Epithelial cell of esophagus (primary cell): ENCODE results near the gene IFRD2.
"Not testable (repeated sequence)": the region's sequence is repeated elsewhere in the genome, so short reads cannot be mapped to it uniquely, and the experiment has no call there.

ENCODE experiments used
- DNase-seq: peaks from one replicate; pipeline ENCODE4 v3.0.0; 2010; ENCODE audit warnings: low read depth
- H3K4me3 ChIP-seq: 2 replicates; pipeline ENCODE4 v1.5.1; 2011; ENCODE audit warnings: mild to moderate bottlenecking, low read length, control low read depth
- CTCF ChIP-seq: IDR thresholded peaks from 2 replicates; pipeline ENCODE4 v1.5.1; 2011; ENCODE audit warnings: low read depth, mild to moderate bottlenecking, low read length, control low read depth, inconsistent platforms; ENCODE audit not compliant: insufficient read depth; ENCODE audit errors: missing control alignments

IFRD2 gene

GRCh38 chr3:50272911-50273688 is 19.1 kb downstream of the IFRD2 start:
- TF ChIP-seq CTCF, result peak; percentile 94
- peak overlapping the region; percentile 30 for H3K4me3 ChIP-seq
- DNase-seq, result peak; percentile 82

DNA sequence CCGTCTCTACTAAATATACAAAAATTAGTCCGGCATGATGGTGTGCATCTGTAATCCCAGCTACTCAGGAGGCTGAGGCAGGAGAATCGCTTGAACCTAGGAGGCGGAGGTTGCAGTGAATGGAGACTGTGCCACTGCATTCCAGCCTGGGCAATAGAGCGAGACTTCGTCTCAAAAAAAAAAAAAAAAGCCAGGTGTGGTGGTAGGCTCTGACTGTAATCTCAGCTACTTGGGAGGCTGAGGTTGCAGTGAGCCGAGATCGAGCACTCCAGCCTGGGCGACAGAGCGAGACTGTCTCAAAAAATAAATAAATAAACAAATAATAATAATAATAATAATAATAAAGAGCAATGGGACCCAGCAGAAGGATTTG is 19.7 kb downstream of the IFRD2 start:
- H3K4me3 ChIP-seq, DNase-seq: not testable (repeated sequence)

- TF ChIP-seq CTCF, result no peak
- no peak for DNase-seq
- no peak overlapping the region for H3K4me3 ChIP-seq
These were observed 20.8 kb downstream of the IFRD2 start for GRCh38 chr3:50271314-50271936.

DNA sequence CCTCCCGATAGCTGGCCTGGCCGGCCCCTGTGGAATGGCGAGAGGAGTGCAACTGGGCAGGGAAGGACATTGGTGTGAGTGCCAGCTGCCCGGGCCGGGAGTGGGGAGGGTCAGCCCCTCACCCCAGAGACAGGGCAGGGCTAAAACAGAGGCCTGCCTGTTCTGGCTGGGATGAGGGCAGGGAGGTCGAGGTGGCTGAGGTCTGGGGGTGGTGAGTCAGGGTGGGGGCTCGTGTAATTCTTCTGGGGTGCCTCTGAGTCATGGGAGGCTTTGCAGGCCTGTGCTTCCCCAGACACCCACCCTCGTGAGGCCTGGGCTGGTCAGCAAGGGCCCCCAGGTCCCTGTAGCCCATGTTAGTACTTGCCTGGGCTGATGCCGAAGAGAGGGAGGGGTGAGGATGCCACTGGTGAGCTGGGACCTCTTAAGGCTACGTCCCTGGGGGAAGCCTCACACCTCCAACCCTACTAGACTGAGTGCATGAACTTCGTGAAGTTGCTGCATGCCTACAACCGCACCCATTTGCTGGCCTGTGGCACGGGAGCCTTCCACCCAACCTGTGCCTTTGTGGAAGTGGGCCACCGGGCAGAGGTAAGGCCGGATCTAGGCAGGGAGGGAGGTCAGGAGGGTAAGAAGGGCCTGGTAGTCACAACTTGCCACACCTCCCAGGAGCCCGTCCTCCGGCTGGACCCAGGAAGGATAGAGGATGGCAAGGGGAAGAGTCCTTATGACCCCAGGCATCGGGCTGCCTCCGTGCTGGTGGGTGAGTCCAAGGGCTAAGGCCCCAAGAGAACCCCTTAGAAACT is 21.6 kb downstream of the IFRD2 start:
- H3K4me3 ChIP-seq, result no peak overlapping the region
- DNase-seq, result no peak
- TF ChIP-seq CTCF, result no peak

DNA sequence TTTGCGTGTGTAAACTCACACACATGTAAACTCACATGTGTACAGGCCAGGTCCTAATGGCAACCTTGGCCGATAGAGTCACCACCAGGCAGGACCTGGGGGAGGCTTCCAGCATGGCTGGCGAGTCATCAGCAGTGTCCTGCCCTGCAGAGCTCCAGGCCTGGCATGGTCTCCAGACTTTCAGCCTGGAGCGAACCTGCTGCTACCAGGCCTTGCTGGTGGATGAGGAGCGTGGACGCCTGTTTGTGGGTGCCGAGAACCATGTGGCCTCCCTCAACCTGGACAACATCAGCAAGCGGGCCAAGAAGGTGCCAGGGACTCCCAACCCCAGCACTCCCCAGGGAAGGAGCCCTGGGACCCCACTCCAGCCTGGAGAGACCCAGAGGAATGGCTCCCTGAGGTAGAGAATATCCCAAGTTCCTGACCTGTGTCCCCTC is 22.2 kb downstream of the IFRD2 start:
- H3K4me3 ChIP-seq, result no peak overlapping the region
- peak; percentile 65 for DNase-seq
- no peak for TF ChIP-seq CTCF

- no peak for DNase-seq
- no peak for TF ChIP-seq CTCF
- H3K4me3 ChIP-seq, result no peak overlapping the region
These were observed 22.8 kb downstream of the IFRD2 start for GRCh38 chr3:50269460-50269859.
